Dendritic cell treated with granulocyte-macrophage colony-stimulating factor and Interleukin-4, amounts not matched to agents 40 ng/mL and 50 ng/mL, for 4 days (primary cell): ENCODE data around the gene RND3.

ENCODE experiments used
- H3K27ac Mint-ChIP-seq: one replicate; pipeline ENCODE4 v1.8.0; 2022; ENCODE audit warnings: mild to moderate bottlenecking, mixed read lengths
- H3K27me3 Mint-ChIP-seq: one replicate; pipeline ENCODE4 v1.8.0; 2022; ENCODE audit warnings: mild to moderate bottlenecking, mixed read lengths
- H3K36me3 Mint-ChIP-seq: one replicate; pipeline ENCODE4 v1.8.0; 2022; ENCODE audit warnings: low read depth, mixed read lengths
- H3K4me1 Mint-ChIP-seq: one replicate; pipeline ENCODE4 v1.8.0; 2022; ENCODE audit warnings: low read depth, mixed read lengths
- H3K4me3 Mint-ChIP-seq: one replicate; pipeline ENCODE4 v1.8.0; 2022; ENCODE audit warnings: mild to moderate bottlenecking, moderate library complexity, mixed read lengths
- H3K9me3 Mint-ChIP-seq: one replicate; pipeline ENCODE4 v1.8.0; 2022; ENCODE audit warnings: mixed read lengths
- intact Hi-C: fragments of 100-400 bp; cut with micrococcal nuclease; formaldehyde crosslinking; loops from one replicate; pipeline ENCODE4 v1.15.0; 2022

The RND3 gene

GRCh38 chr2:150464270-150464669, 23.2 kb downstream of the RND3 start:
- no peaks in the 10 kb centered on the region for H3K27me3 Mint-ChIP-seq
- no peak overlapping the region for H3K4me3 Mint-ChIP-seq
- intact Hi-C loops = no loop called here
- no peaks in the 10 kb centered on the region for H3K4me1 Mint-ChIP-seq
- H3K36me3 Mint-ChIP-seq = no peaks in the 10 kb centered on the region
- H3K9me3 Mint-ChIP-seq = no peaks in the 10 kb centered on the region
- H3K27ac Mint-ChIP-seq = no peak overlapping the region

GRCh38 chr2:150462770-150463169, 24.7 kb downstream of the RND3 start:
- intact Hi-C loops = no loop called here
- H3K4me1 Mint-ChIP-seq = no peaks in the 10 kb centered on the region
- no peaks in the 10 kb centered on the region for H3K9me3 Mint-ChIP-seq
- no peak overlapping the region for H3K27ac Mint-ChIP-seq
- H3K36me3 Mint-ChIP-seq = no peaks in the 10 kb centered on the region
- H3K4me3 Mint-ChIP-seq = no peak overlapping the region
- no peaks in the 10 kb centered on the region for H3K27me3 Mint-ChIP-seq

GRCh38 chr2:150459281-150459680, 28.2 kb downstream of the RND3 start:
- H3K4me3 Mint-ChIP-seq = no peak overlapping the region
- H3K36me3 Mint-ChIP-seq = no peaks in the 10 kb centered on the region
- intact Hi-C loops = no loop called here
- no peaks in the 10 kb centered on the region for H3K4me1 Mint-ChIP-seq
- H3K27me3 Mint-ChIP-seq = no peaks in the 10 kb centered on the region
- no peak overlapping the region for H3K27ac Mint-ChIP-seq
- H3K9me3 Mint-ChIP-seq = no peaks in the 10 kb centered on the region

- intact Hi-C loops = no loop called here
- Mint-ChIP-seq H3K4me1 (no peaks in the 10 kb centered on the region), H3K9me3 (no peaks in the 10 kb centered on the region), H3K36me3 (no peaks in the 10 kb centered on the region), H3K4me3 (no peak overlapping the region), H3K27me3 (no peaks in the 10 kb centered on the region), H3K27ac (no peak overlapping the region)
Observed at GRCh38 chr2:150450765-150451164, 36.7 kb downstream of the RND3 start.

GRCh38 chr2:150449856-150450255, 37.6 kb downstream of the RND3 start:
- intact Hi-C loops = no loop called here

GRCh38 chr2:150445398-150445797, 42.1 kb downstream of the RND3 start:
- no peaks in the 10 kb centered on the region for H3K27me3 Mint-ChIP-seq
- H3K27ac Mint-ChIP-seq = no peak overlapping the region
- H3K4me1 Mint-ChIP-seq = no peaks in the 10 kb centered on the region
- H3K9me3 Mint-ChIP-seq = no peaks in the 10 kb centered on the region
- intact Hi-C loops = no loop called here
- no peak overlapping the region for H3K4me3 Mint-ChIP-seq
- no peaks in the 10 kb centered on the region for H3K36me3 Mint-ChIP-seq

More at GRCh38 chr2:150449856-150450255, 37.6 kb downstream of the RND3 start:
- no peaks in the 10 kb centered on the region for H3K4me1 Mint-ChIP-seq
- H3K36me3 Mint-ChIP-seq = no peaks in the 10 kb centered on the region
- H3K27ac Mint-ChIP-seq = no peak overlapping the region
- no peak overlapping the region for H3K4me3 Mint-ChIP-seq
- H3K27me3 Mint-ChIP-seq = no peaks in the 10 kb centered on the region
- no peaks in the 10 kb centered on the region for H3K9me3 Mint-ChIP-seq

GRCh38 chr2:150442484-150442883, 45.0 kb downstream of the RND3 start:
- Mint-ChIP-seq H3K4me1 (no peaks in the 10 kb centered on the region), H3K27me3 (no peaks in the 10 kb centered on the region), H3K9me3 (peaks cover 4% of the 10 kb centered on the region), H3K36me3 (no peaks in the 10 kb centered on the region), H3K27ac (no peak overlapping the region), H3K4me3 (no peak overlapping the region)
- intact Hi-C loops = no loop called here

GRCh38 chr2:150441784-150442183, 45.7 kb downstream of the RND3 start:
- H3K36me3 Mint-ChIP-seq = no peaks in the 10 kb centered on the region
- H3K4me3 Mint-ChIP-seq = no peak overlapping the region
- intact Hi-C loops = no loop called here
- no peaks in the 10 kb centered on the region for H3K4me1 Mint-ChIP-seq
- H3K9me3 Mint-ChIP-seq = peaks cover 11% of the 10 kb centered on the region
- no peaks in the 10 kb centered on the region for H3K27me3 Mint-ChIP-seq
- no peak overlapping the region for H3K27ac Mint-ChIP-seq

GRCh38 chr2:150441226-150441625, 46.2 kb downstream of the RND3 start:
- Mint-ChIP-seq H3K9me3 (peaks cover 16% of the 10 kb centered on the region), H3K4me1 (no peaks in the 10 kb centered on the region), H3K36me3 (no peaks in the 10 kb centered on the region), H3K4me3 (no peak overlapping the region), H3K27me3 (no peaks in the 10 kb centered on the region), H3K27ac (no peak overlapping the region)
- intact Hi-C loops = no loop called here

GRCh38 chr2:150438654-150439053, 48.8 kb downstream of the RND3 start:
- Mint-ChIP-seq H3K4me3 (no peak overlapping the region), H3K27ac (no peak overlapping the region), H3K4me1 (no peaks in the 10 kb centered on the region), H3K9me3 (peaks cover 33% of the 10 kb centered on the region), H3K27me3 (no peaks in the 10 kb centered on the region), H3K36me3 (no peaks in the 10 kb centered on the region)
- intact Hi-C loops = no loop called here

- Mint-ChIP-seq H3K27me3 (no peaks in the 10 kb centered on the region), H3K4me3 (no peak overlapping the region), H3K36me3 (no peaks in the 10 kb centered on the region), H3K27ac (no peak overlapping the region), H3K4me1 (no peaks in the 10 kb centered on the region), H3K9me3 (peaks cover 33% of the 10 kb centered on the region)
- intact Hi-C loops = no loop called here
Observed at GRCh38 chr2:150438041-150438440, 49.4 kb downstream of the RND3 start.

- intact Hi-C loops = no loop called here
- Mint-ChIP-seq H3K9me3 (peaks cover 27% of the 10 kb centered on the region), H3K4me3 (no peak overlapping the region), H3K27ac (no peak overlapping the region), H3K36me3 (no peaks in the 10 kb centered on the region), H3K27me3 (no peaks in the 10 kb centered on the region), H3K4me1 (no peaks in the 10 kb centered on the region)
Observed at GRCh38 chr2:150432312-150432625, 55.2 kb downstream of the RND3 start.

GRCh38 chr2:150431561-150432311, 55.7 kb downstream of the RND3 start:
- H3K9me3 Mint-ChIP-seq = peaks cover 22% of the 10 kb centered on the region
- no peaks in the 10 kb centered on the region for H3K4me1 Mint-ChIP-seq
- no peak overlapping the region for H3K27ac Mint-ChIP-seq
- H3K4me3 Mint-ChIP-seq = no peak overlapping the region
- intact Hi-C loops = no loop called here
- H3K27me3 Mint-ChIP-seq = no peaks in the 10 kb centered on the region
- no peaks in the 10 kb centered on the region for H3K36me3 Mint-ChIP-seq

- Mint-ChIP-seq H3K4me1 (no peaks in the 10 kb centered on the region), H3K27me3 (peaks cover 3% of the 10 kb centered on the region), H3K9me3 (peaks cover under 1% of the 10 kb centered on the region), H3K27ac (no peak overlapping the region), H3K36me3 (no peaks in the 10 kb centered on the region), H3K4me3 (no peak overlapping the region)
- intact Hi-C loops = no loop called here
Observed at GRCh38 chr2:150429384-150429961, 58.0 kb downstream of the RND3 start.

- no peaks in the 10 kb centered on the region for H3K4me1 Mint-ChIP-seq
- intact Hi-C loops = no loop called here
- no peak overlapping the region for H3K27ac Mint-ChIP-seq
- H3K9me3 Mint-ChIP-seq = no peaks in the 10 kb centered on the region
- H3K36me3 Mint-ChIP-seq = no peaks in the 10 kb centered on the region
- no peak overlapping the region for H3K4me3 Mint-ChIP-seq
- H3K27me3 Mint-ChIP-seq = peaks cover 3% of the 10 kb centered on the region
Observed at GRCh38 chr2:150428641-150429040, 58.8 kb downstream of the RND3 start.
